K562 (cell line): ENCODE data around the gene CDK5RAP3. TPM values are rescaled to one million over a fixed set of nuclear protein-coding genes. Genes with fewer than 3 reads are reported as not detected.

Source experiments
- C11orf30 ChIP-seq: fragments of 450-650 bp; IDR thresholded peaks from 2 replicates; pipeline ENCODE4 v1.6.1; 2016; ENCODE audit warnings: low read depth, mild to moderate bottlenecking
- CEBPG ChIP-seq, 3 experiments: fragments of 200-800 bp in 1 of 3; sonication (Bioruptor generic) in 1 of 3; sonication (generic) in 1 of 3; formaldehyde crosslinking in 1 of 3; IDR thresholded peaks in 2 of 3; conservative IDR thresholded peaks in 1 of 3; 2 replicates each; pipeline versions ENCODE4 v1.6.1 to v1.8.0; 2016 to 2022; ENCODE audit warnings: missing compliant biosample characterization in 2 of 3, missing genetic modification characterization in 2 of 3, mild to moderate bottlenecking in 1 of 3, missing genetic modification reagents in 1 of 3
- FOXK2 ChIP-seq, 2 experiments: fragments of 450-650 bp; IDR thresholded peaks in 1 of 2; conservative IDR thresholded peaks in 1 of 2; 2 replicates each; pipeline ENCODE4 v1.6.1; 2016; ENCODE audit warnings: low read depth in 2 of 2, mild to moderate bottlenecking in 1 of 2
- RBBP5 ChIP-seq: fragments of 200-600 bp; sonication (generic); IDR thresholded peaks from 2 replicates; pipeline ENCODE4 v1.6.1; 2012; ENCODE audit warnings: borderline replicate concordance, mild to moderate bottlenecking, low read length, control low read depth, inconsistent platforms; ENCODE audit not compliant: insufficient read depth, poor library complexity, severe bottlenecking
- TCF7 ChIP-seq: sonication (generic); IDR thresholded peaks from 2 replicates; pipeline ENCODE4 v1.6.1; 2016; ENCODE audit warnings: antibody characterized with exemption, borderline replicate concordance
- ZNF274 ChIP-seq: IDR thresholded peaks from 2 replicates; pipeline ENCODE4 v1.6.1; 2011; ENCODE audit warnings: low read depth, mild to moderate bottlenecking, low read length, moderate library complexity, borderline replicate concordance
- ZNF316 ChIP-seq: fragments of 450-650 bp; IDR thresholded peaks from 2 replicates; pipeline ENCODE4 v1.6.1; 2016
- polyA plus RNA-seq, 8 experiments: library from polyadenylated mRNA; depleted of rRNA in 4 of 8; stranded (reverse) in 5 of 8; unstranded in 3 of 8; fragments of >200 nt; fragmentation: Nextera tagmentation in 2 of 8; fragmentation: Illumina TruSeq in 1 of 8; extraction: Ambion mirVana in 2 of 8; extraction: Trizol in 1 of 8; gene quantifications; 2 replicates each; pipeline versions ENCODE4 v1.2.1 to v1.2.3, GENCODE V29; 2011 to 2014; ENCODE audit warnings: inconsistent platforms in 1 of 8, missing spikeins in 1 of 8
- total RNA-seq, 7 experiments: library from RNA; depleted of rRNA in 6 of 7; stranded (reverse); fragments of >200 nt in 6 of 7; fragmentation: Illumina TruSeq in 2 of 7; extraction: Trizol in 2 of 7; gene quantifications; 2 replicates each; pipeline versions ENCODE4 v1.2.1 to v1.2.3, GENCODE V29; 2011 to 2021; ENCODE audit warnings: low replicate concordance in 1 of 7
- TF ChIP-seq, protein P1 (sequence below): fragments of 250-450 bp; sonication (Bioruptor Pico); IDR thresholded peaks from 2 replicates; pipeline ENCODE4 v1.8.0; 2022; ENCODE audit warnings: inconsistent platforms, mild to moderate bottlenecking, moderate library complexity, borderline replicate concordance
- TF ChIP-seq, protein P2 (sequence below): fragments of 450-650 bp; IDR thresholded peaks from 2 replicates; pipeline ENCODE4 v1.6.1; 2016; ENCODE audit warnings: antibody characterized with exemption
- TF ChIP-seq, protein P3 (sequence below): sonication (generic); formaldehyde crosslinking; IDR thresholded peaks from 2 replicates; pipeline ENCODE4 v1.8.1; 2023; ENCODE audit warnings: mild to moderate bottlenecking, missing genetic modification reagents
- TF ChIP-seq, protein P4 (sequence below): sonication (generic); formaldehyde crosslinking; IDR thresholded peaks from 2 replicates; pipeline ENCODE4 v1.8.0; 2022; ENCODE audit warnings: mild to moderate bottlenecking, missing genetic modification reagents

CDK5RAP3 gene
- total and polyA plus RNA-seq, 9 of the 15 experiments (the other 6 are each of a cell fraction or from before 2014, with no cell fraction given) = 44.2 to 202 (median 91.5) TPM

DNA sequence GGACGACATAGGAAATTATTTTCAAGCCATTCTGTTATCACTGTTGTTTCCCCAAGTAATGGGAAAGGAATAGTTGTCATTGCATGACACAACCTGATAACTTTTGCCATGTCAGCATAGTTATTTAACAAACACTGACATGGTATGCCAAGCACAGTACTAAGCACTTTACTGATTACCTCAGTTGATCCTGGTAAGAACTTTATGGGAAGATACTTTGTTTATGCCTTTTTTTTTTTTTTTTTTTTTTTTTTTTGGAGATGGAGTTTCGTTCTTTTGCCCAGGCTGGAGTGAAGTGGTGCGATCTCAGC lies 45.3 kb upstream of the CDK5RAP3 start (continued):
- TF ChIP-seq, protein P1, sequence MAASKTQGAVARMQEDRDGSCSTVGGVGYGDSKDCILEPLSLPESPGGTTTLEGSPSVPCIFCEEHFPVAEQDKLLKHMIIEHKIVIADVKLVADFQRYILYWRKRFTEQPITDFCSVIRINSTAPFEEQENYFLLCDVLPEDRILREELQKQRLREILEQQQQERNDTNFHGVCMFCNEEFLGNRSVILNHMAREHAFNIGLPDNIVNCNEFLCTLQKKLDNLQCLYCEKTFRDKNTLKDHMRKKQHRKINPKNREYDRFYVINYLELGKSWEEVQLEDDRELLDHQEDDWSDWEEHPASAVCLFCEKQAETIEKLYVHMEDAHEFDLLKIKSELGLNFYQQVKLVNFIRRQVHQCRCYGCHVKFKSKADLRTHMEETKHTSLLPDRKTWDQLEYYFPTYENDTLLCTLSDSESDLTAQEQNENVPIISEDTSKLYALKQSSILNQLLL (CRISPR knock-in tag) = no peak
- TF ChIP-seq ZNF274 (no peak), FOXK2 (conservative IDR thresholded peaks at IDR 0.05 in 1 of 2, IDR thresholded peaks at IDR 0.05 in 1 of 2; ENCODE audit: low read depth in 2 of 2) (no peak), CEBPG (CRISPR knock-in tag; IDR thresholded peaks at IDR 0.05) (no peak), CEBPG (tag; conservative IDR thresholded peaks at IDR 0.05 in 1 of 2, IDR thresholded peaks at IDR 0.05 in 1 of 2) (no peak), ZNF316 (peak; percentile 94), C11orf30 (peak; percentile 85), TCF7 (no peak), RBBP5 (no peak)
- TF ChIP-seq, protein P2, sequence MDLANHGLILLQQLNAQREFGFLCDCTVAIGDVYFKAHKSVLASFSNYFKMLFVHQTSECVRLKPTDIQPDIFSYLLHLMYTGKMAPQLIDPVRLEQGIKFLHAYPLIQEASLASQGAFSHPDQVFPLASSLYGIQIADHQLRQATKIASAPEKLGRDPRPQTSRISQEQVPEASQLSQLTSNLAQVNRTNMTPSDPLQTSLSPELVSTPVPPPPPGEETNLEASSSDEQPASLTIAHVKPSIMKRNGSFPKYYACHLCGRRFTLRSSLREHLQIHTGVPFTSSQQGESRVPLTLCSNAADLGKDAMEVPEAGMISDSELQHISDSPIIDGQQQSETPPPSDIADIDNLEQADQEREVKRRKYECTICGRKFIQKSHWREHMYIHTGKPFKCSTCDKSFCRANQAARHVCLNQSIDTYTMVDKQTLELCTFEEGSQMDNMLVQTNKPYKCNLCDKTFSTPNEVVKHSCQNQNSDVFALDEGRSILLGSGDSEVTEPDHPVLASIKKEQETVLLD = no peak
- TF ChIP-seq, protein P3, sequence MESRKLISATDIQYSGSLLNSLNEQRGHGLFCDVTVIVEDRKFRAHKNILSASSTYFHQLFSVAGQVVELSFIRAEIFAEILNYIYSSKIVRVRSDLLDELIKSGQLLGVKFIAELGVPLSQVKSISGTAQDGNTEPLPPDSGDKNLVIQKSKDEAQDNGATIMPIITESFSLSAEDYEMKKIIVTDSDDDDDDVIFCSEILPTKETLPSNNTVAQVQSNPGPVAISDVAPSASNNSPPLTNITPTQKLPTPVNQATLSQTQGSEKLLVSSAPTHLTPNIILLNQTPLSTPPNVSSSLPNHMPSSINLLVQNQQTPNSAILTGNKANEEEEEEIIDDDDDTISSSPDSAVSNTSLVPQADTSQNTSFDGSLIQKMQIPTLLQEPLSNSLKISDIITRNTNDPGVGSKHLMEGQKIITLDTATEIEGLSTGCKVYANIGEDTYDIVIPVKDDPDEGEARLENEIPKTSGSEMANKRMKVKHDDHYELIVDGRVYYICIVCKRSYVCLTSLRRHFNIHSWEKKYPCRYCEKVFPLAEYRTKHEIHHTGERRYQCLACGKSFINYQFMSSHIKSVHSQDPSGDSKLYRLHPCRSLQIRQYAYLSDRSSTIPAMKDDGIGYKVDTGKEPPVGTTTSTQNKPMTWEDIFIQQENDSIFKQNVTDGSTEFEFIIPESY (CRISPR knock-in tag) = no peak
- TF ChIP-seq, protein P4, sequence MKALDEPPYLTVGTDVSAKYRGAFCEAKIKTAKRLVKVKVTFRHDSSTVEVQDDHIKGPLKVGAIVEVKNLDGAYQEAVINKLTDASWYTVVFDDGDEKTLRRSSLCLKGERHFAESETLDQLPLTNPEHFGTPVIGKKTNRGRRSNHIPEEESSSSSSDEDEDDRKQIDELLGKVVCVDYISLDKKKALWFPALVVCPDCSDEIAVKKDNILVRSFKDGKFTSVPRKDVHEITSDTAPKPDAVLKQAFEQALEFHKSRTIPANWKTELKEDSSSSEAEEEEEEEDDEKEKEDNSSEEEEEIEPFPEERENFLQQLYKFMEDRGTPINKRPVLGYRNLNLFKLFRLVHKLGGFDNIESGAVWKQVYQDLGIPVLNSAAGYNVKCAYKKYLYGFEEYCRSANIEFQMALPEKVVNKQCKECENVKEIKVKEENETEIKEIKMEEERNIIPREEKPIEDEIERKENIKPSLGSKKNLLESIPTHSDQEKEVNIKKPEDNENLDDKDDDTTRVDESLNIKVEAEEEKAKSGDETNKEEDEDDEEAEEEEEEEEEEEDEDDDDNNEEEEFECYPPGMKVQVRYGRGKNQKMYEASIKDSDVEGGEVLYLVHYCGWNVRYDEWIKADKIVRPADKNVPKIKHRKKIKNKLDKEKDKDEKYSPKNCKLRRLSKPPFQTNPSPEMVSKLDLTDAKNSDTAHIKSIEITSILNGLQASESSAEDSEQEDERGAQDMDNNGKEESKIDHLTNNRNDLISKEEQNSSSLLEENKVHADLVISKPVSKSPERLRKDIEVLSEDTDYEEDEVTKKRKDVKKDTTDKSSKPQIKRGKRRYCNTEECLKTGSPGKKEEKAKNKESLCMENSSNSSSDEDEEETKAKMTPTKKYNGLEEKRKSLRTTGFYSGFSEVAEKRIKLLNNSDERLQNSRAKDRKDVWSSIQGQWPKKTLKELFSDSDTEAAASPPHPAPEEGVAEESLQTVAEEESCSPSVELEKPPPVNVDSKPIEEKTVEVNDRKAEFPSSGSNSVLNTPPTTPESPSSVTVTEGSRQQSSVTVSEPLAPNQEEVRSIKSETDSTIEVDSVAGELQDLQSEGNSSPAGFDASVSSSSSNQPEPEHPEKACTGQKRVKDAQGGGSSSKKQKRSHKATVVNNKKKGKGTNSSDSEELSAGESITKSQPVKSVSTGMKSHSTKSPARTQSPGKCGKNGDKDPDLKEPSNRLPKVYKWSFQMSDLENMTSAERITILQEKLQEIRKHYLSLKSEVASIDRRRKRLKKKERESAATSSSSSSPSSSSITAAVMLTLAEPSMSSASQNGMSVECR = no peak
